Neural progenitor cell (in vitro differentiated cells): ENCODE data around the gene KIAA0825. TPM values are rescaled to one million over a fixed set of nuclear protein-coding genes. Genes with fewer than 3 reads are reported as not detected.

Experiments used
- DNase-seq: peaks from one replicate; pipeline ENCODE4 v3.0.0-alpha.2; 2016; ENCODE audit warnings: low spot score
- H2AFZ ChIP-seq: fragments of 200-600 bp; sonication (generic); replicated peaks from 2 replicates; pipeline ENCODE4 v1.6.1; 2016; ENCODE audit warnings: antibody characterized with exemption
- H3F3A ChIP-seq: fragments of 200-600 bp; sonication (generic); 2 replicates; pipeline ENCODE4 v1.6.1; 2016; ENCODE audit warnings: antibody characterized with exemption, low read depth
- H3K27ac ChIP-seq: fragments of 200-600 bp; sonication (generic); 2 replicates; pipeline ENCODE4 v1.5.1; 2016; ENCODE audit warnings: mild to moderate bottlenecking
- H3K27me3 ChIP-seq: fragments of 200-600 bp; sonication (generic); 2 replicates; pipeline ENCODE4 v1.6.1; 2016; ENCODE audit warnings: mild to moderate bottlenecking, moderate library complexity
- H3K36me3 ChIP-seq: fragments of 200-600 bp; sonication (generic); 2 replicates; pipeline ENCODE4 v1.5.1; 2016
- H3K4me1 ChIP-seq: fragments of 200-600 bp; sonication (generic); 2 replicates; pipeline ENCODE4 v1.6.1; 2016; ENCODE audit warnings: mixed run types
- H3K4me2 ChIP-seq: fragments of 200-600 bp; sonication (generic); 2 replicates; pipeline ENCODE4 v1.6.1; 2016
- H3K4me3 ChIP-seq: fragments of 200-600 bp; sonication (generic); 2 replicates; pipeline ENCODE4 v1.5.1; 2016
- H3K79me2 ChIP-seq: fragments of 200-600 bp; sonication (generic); 2 replicates; pipeline ENCODE4 v1.6.1; 2016; ENCODE audit warnings: low read depth
- H3K9ac ChIP-seq: fragments of 200-600 bp; sonication (generic); 2 replicates; pipeline ENCODE4 v1.6.1; 2016
- H3K9me3 ChIP-seq: fragments of 200-600 bp; sonication (generic); 2 replicates; pipeline ENCODE4 v1.5.1; 2016; ENCODE audit warnings: low read depth
- H4K20me1 ChIP-seq: fragments of 200-600 bp; sonication (generic); 2 replicates; pipeline ENCODE4 v1.6.1; 2016; ENCODE audit warnings: low read depth
- H3K27ac Mint-ChIP-seq: 3 replicates; pipeline ENCODE4 v1.8.0; 2021; ENCODE audit warnings: mixed read lengths
- H3K27me3 Mint-ChIP-seq: 2 replicates; pipeline ENCODE4 v1.8.0; 2022; ENCODE audit warnings: low read depth, mild to moderate bottlenecking, inconsistent platforms, moderate library complexity, mixed read lengths; ENCODE audit not compliant: insufficient read depth
- H3K36me3 Mint-ChIP-seq: 3 replicates; pipeline ENCODE4 v1.8.0; 2021; ENCODE audit warnings: mixed read lengths
- H3K4me1 Mint-ChIP-seq: 3 replicates; pipeline ENCODE4 v1.8.0; 2021; ENCODE audit warnings: mixed read lengths
- H3K4me3 Mint-ChIP-seq: 3 replicates; pipeline ENCODE4 v1.8.0; 2021; ENCODE audit warnings: mild to moderate bottlenecking, moderate library complexity, mixed read lengths
- H3K9me3 Mint-ChIP-seq: 3 replicates; pipeline ENCODE4 v1.8.0; 2020; ENCODE audit warnings: mixed read lengths
- CTCF ChIP-seq: fragments of 200-600 bp; sonication (generic); IDR thresholded peaks from 2 replicates; pipeline ENCODE4 v1.5.1; 2017; ENCODE audit warnings: antibody characterized with exemption, mild to moderate bottlenecking
- EZH2 ChIP-seq: fragments of 200-600 bp; sonication (generic); IDR thresholded peaks from 2 replicates; pipeline ENCODE4 v1.6.1; 2017; ENCODE audit warnings: antibody characterized with exemption, mild to moderate bottlenecking, moderate library complexity
- EZH2phosphoT487 ChIP-seq: fragments of 200-600 bp; sonication (generic); IDR thresholded peaks from 2 replicates; pipeline ENCODE4 v1.6.1; 2017; ENCODE audit warnings: antibody characterized with exemption
- total RNA-seq: library from RNA; depleted of rRNA; stranded (reverse); fragments of >200 nt; gene quantifications from 2 replicates; pipeline ENCODE4 v1.2.3, GENCODE V29; 2015; ENCODE audit warnings: low replicate concordance

KIAA0825 gene
- total RNA-seq, 1 donor from 2014 or later = 3.7 TPM

- Mint-ChIP-seq H3K27me3 (no peaks in the 10 kb centered on the region), H3K36me3 (peaks cover 3% of the 10 kb centered on the region), H3K9me3 (no peaks in the 10 kb centered on the region)
Observed at GRCh38 chr5:94571415-94571814, 47.0 kb downstream of the KIAA0825 start.

GRCh38 chr5:94564812-94565211 is 53.6 kb downstream of the KIAA0825 start:
- H3F3A ChIP-seq = no peaks in the 10 kb centered on the region
- H3K79me2 ChIP-seq = no peaks in the 10 kb centered on the region
- H3K36me3 ChIP-seq = no peaks in the 10 kb centered on the region
- H3K9me3 ChIP-seq = no peaks in the 10 kb centered on the region
- no peaks in the 10 kb centered on the region for H3K4me1 ChIP-seq
- Mint-ChIP-seq H3K4me1 (peaks cover 4% of the 10 kb centered on the region), H3K27ac (no peak overlapping the region), H3K36me3 (no peaks in the 10 kb centered on the region), H3K4me3 (no peak overlapping the region), H3K9me3 (no peaks in the 10 kb centered on the region), H3K27me3 (no peaks in the 10 kb centered on the region)
- H4K20me1 ChIP-seq = no peaks in the 10 kb centered on the region
- TF ChIP-seq EZH2 (no peak), EZH2phosphoT487 (no peak), CTCF (no peak)
- H2AFZ ChIP-seq = no peak overlapping the region
- H3K9ac ChIP-seq = no peak overlapping the region
- no peak for DNase-seq
- no peak overlapping the region for H3K4me3 ChIP-seq
- H3K4me2 ChIP-seq = no peak overlapping the region
- no peak overlapping the region for H3K27ac ChIP-seq
- H3K27me3 ChIP-seq = no peaks in the 10 kb centered on the region

More at GRCh38 chr5:94571415-94571814, 47.0 kb downstream of the KIAA0825 start:
- no peak for TF ChIP-seq EZH2
- no peak for TF ChIP-seq EZH2phosphoT487
- TF ChIP-seq CTCF = no peak
- no peak overlapping the region for H3K27ac ChIP-seq
- no peaks in the 10 kb centered on the region for H3K79me2 ChIP-seq
- H3K27me3 ChIP-seq = no peaks in the 10 kb centered on the region
- H3K9ac ChIP-seq = no peak overlapping the region
- Mint-ChIP-seq H3K4me3 (no peak overlapping the region), H3K4me1 (no peaks in the 10 kb centered on the region), H3K27ac (no peak overlapping the region)
- no peak for DNase-seq
- no peaks in the 10 kb centered on the region for H3K36me3 ChIP-seq
- H3K9me3 ChIP-seq = no peaks in the 10 kb centered on the region
- H3F3A ChIP-seq = no peaks in the 10 kb centered on the region
- H3K4me3 ChIP-seq = no peak overlapping the region
- H4K20me1 ChIP-seq = no peaks in the 10 kb centered on the region
- no peak overlapping the region for H2AFZ ChIP-seq
- no peaks in the 10 kb centered on the region for H3K4me1 ChIP-seq
- no peak overlapping the region for H3K4me2 ChIP-seq

- Histone ChIP-seq H3K4me2 (no peak overlapping the region), H3K9ac (no peak overlapping the region), H4K20me1 (no peaks in the 10 kb centered on the region), H3F3A (no peaks in the 10 kb centered on the region), H3K36me3 (no peaks in the 10 kb centered on the region), H3K9me3 (no peaks in the 10 kb centered on the region), H2AFZ (no peak overlapping the region), H3K79me2 (no peaks in the 10 kb centered on the region), H3K4me1 (no peaks in the 10 kb centered on the region), H3K27ac (no peak overlapping the region), H3K4me3 (no peak overlapping the region), H3K27me3 (no peaks in the 10 kb centered on the region)
- no peak for DNase-seq
- H3K36me3 Mint-ChIP-seq = no peaks in the 10 kb centered on the region
- no peak overlapping the region for H3K27ac Mint-ChIP-seq
- TF ChIP-seq CTCF (no peak), EZH2phosphoT487 (no peak), EZH2 (no peak)
- no peaks in the 10 kb centered on the region for H3K9me3 Mint-ChIP-seq
- no peaks in the 10 kb centered on the region for H3K27me3 Mint-ChIP-seq
- H3K4me3 Mint-ChIP-seq = no peak overlapping the region
- peaks cover 4% of the 10 kb centered on the region for H3K4me1 Mint-ChIP-seq
Observed at GRCh38 chr5:94562327-94562971, 56.0 kb downstream of the KIAA0825 start.
